HepG2 (cell line): ENCODE results near the gene FECH. TPM values are rescaled to one million over a fixed set of nuclear protein-coding genes. Genes with fewer than 3 reads are reported as not detected.

Experiments used
- ATAC-seq: fragments of 200-7000 bp; cut with Tn5 transposase; 3 replicates; pipeline ENCODE4 v1.9.1; 2020; ENCODE audit warnings: mild to moderate bottlenecking, moderate library complexity
- BruUV-seq: library from RNA; stranded (reverse); fragments of 400-500 nt; replicated peaks from 2 replicates; lab custom pipeline; 2021; lab: Mats Ljungman, UMichigan
- CTCF ChIA-PET: fragments of 300-600 bp; formaldehyde crosslinking; extraction: SDS; loops from one replicate; lab custom pipeline; 2021; ENCODE audit warnings: low total read pairs, inconsistent platforms, low intra/inter-chr PET ratio; lab: Yijun Ruan, JAX
- POLR2A ChIA-PET: fragments of 350-600 bp; sonication (Branson Sonifier 250); formaldehyde crosslinking; loops from one replicate; lab custom pipeline; 2020; ENCODE audit warnings: antibody characterized with exemption, inconsistent platforms; lab: Yijun Ruan, JAX
- DNase-seq: peaks from one replicate; pipeline ENCODE4 v3.0.0-alpha.2; 2015; ENCODE audit warnings: low spot score
- FAIRE-seq: peaks from 3 replicates; lab custom pipeline; 2011; peaks lifted over from hg19 to GRCh38; lab: Jason Lieb, UNC
- H2AFZ ChIP-seq: one replicate; pipeline ENCODE4 v1.6.1; 2011; ENCODE audit warnings: low read length, inconsistent platforms
- H3K27ac ChIP-seq: fragments of 300-600 bp; 3 replicates; pipeline ENCODE4 v1.8.0; 2011; ENCODE audit warnings: mixed run types, mild to moderate bottlenecking, mixed read lengths, low read length, inconsistent platforms; ENCODE audit not compliant: insufficient read depth; ENCODE audit errors: extremely low read length
- H3K27me3 ChIP-seq, 2 experiments: fragments of 200-600 bp in 1 of 2; 2 replicates in 1 of 2; 3 replicates in 1 of 2; pipeline versions ENCODE4 v1.6.0 to v1.8.0; 2011; ENCODE audit warnings: low read length in 2 of 2, mild to moderate bottlenecking in 2 of 2, moderate library complexity in 2 of 2, inconsistent platforms in 1 of 2; ENCODE audit not compliant: insufficient read depth in 2 of 2, control insufficient read depth in 1 of 2
- H3K36me3 ChIP-seq, 2 experiments: fragments of 200-600 bp in 1 of 2; replicated peaks in 1 of 2; 2 replicates in 1 of 2; 3 replicates in 1 of 2; pipeline versions ENCODE4 v1.5.1 to v1.8.0; 2011; ENCODE audit warnings: low read length in 2 of 2, inconsistent platforms in 1 of 2; ENCODE audit not compliant: insufficient read depth in 2 of 2, control insufficient read depth in 1 of 2
- H3K4me1 ChIP-seq: 2 replicates; pipeline ENCODE4 v1.5.1; 2012; ENCODE audit warnings: low read length, inconsistent platforms; ENCODE audit not compliant: insufficient read depth
- H3K4me2 ChIP-seq: 2 replicates; pipeline ENCODE4 v1.6.0; 2011; ENCODE audit warnings: low read depth, low read length, inconsistent platforms
- H3K4me3 ChIP-seq, 3 experiments: fragments of 200-600 bp in 1 of 3; sonication (generic), shearing (Covaris generic) in 1 of 3; replicated peaks in 1 of 3; 2 replicates each; pipeline ENCODE4 v1.5.1; 2011 to 2016; ENCODE audit warnings: low read length in 3 of 3, inconsistent platforms in 2 of 3, low read depth in 2 of 3, mild to moderate bottlenecking in 2 of 3, control low read depth in 1 of 3, mixed read lengths in 1 of 3; ENCODE audit not compliant: insufficient read depth in 1 of 3
- H3K79me2 ChIP-seq: one replicate; pipeline ENCODE4 v1.6.1; 2011; ENCODE audit warnings: low read length, inconsistent platforms; ENCODE audit not compliant: insufficient read depth
- H3K9ac ChIP-seq: 2 replicates; pipeline ENCODE4 v1.6.0; 2011; ENCODE audit warnings: mild to moderate bottlenecking, low read depth, low read length, inconsistent platforms; ENCODE audit not compliant: insufficient read depth
- H3K9me3 ChIP-seq: 2 replicates; pipeline ENCODE4 v1.5.1; 2012; ENCODE audit warnings: mild to moderate bottlenecking, low read length
- H4K20me1 ChIP-seq: 2 replicates; pipeline ENCODE4 v1.6.0; 2011; ENCODE audit warnings: inconsistent platforms, mild to moderate bottlenecking, low read length, moderate library complexity; ENCODE audit not compliant: insufficient read depth
- ELF3 ChIP-seq: IDR thresholded peaks from 2 replicates; pipeline ENCODE4 v1.6.1; 2016; ENCODE audit warnings: missing genetic modification reagents, missing compliant biosample characterization
- ETV5 ChIP-seq: IDR thresholded peaks from 2 replicates; pipeline ENCODE4 v1.6.1; 2018; ENCODE audit warnings: missing biosample characterization, missing genetic modification reagents, inconsistent platforms, borderline replicate concordance
- RFX5 ChIP-seq: IDR thresholded peaks from 2 replicates; pipeline ENCODE4 v1.6.1; 2011; ENCODE audit warnings: low read depth, low read length, improper control_type of control experiment
- SATB2 ChIP-seq: sonication (generic); formaldehyde crosslinking; IDR thresholded peaks from 2 replicates; pipeline ENCODE4 v1.5.0; 2020; ENCODE audit warnings: missing genetic modification reagents
- THRA ChIP-seq: sonication (generic); formaldehyde crosslinking; IDR thresholded peaks from 2 replicates; pipeline ENCODE4 v1.4.0; 2020; ENCODE audit warnings: missing genetic modification reagents, borderline replicate concordance
- ZNF180 ChIP-seq: sonication (generic); formaldehyde crosslinking; IDR thresholded peaks from 2 replicates; pipeline ENCODE4 v1.4.0; 2020; ENCODE audit warnings: low read depth, missing genetic modification reagents, borderline replicate concordance
- ZNF777 ChIP-seq: sonication (generic); formaldehyde crosslinking; IDR thresholded peaks from 2 replicates; pipeline ENCODE4 v1.4.0; 2020; ENCODE audit warnings: missing genetic modification reagents
- ZNF792 ChIP-seq: IDR thresholded peaks from 2 replicates; pipeline ENCODE4 v1.6.1; 2016
- WGBS: methylation state at CpG from one replicate; pipeline ENCODE4 v1.1.6; 2017; ENCODE audit warnings: low lambda C conversion rate; 5-methylcytosine and 5-hydroxymethylcytosine counted together
- in situ Hi-C: cut with HindIII; loops from 2 replicates; pipeline ENCODE4 v1.10.0; 2017; ENCODE audit warnings: low pct_unique_long_range_greater_than_20kb; ENCODE audit not compliant: extremely low pct_ligation_motif_present
- intact Hi-C: fragments of 100-400 bp; cut with micrococcal nuclease; formaldehyde crosslinking; loops from one replicate; pipeline ENCODE4 v1.10.0; 2022; ENCODE audit not compliant: unreplicated experiment
- polyA plus RNA-seq, 8 experiments: library from polyadenylated mRNA; depleted of rRNA in 3 of 8; stranded (reverse) in 7 of 8; unstranded in 1 of 8; fragments of >200 nt; fragmentation: Illumina TruSeq in 4 of 8; extraction: Trizol in 4 of 8; gene quantifications; 2 replicates each; pipeline versions ENCODE4 v1.2.1 to v1.2.3, GENCODE V29; 2011 to 2016; ENCODE audit warnings: low read depth in 4 of 8, missing spikeins in 1 of 8, mixed read lengths in 1 of 8; ENCODE audit not compliant: insufficient read depth in 1 of 8
- total RNA-seq, 5 experiments: library from RNA; depleted of rRNA; stranded (reverse); fragments of >200 nt; fragmentation: Illumina TruSeq; extraction: Trizol; gene quantifications; 2 replicates each; pipeline ENCODE4 v1.2.3, GENCODE V29; 2016; ENCODE audit warnings: low read depth in 1 of 5

FECH gene
- total and polyA plus RNA-seq, 2 of the 13 experiments (the other 11 are each of a cell fraction or from before 2014, with no cell fraction given), result 14.7 to 21.9 TPM

GRCh38 chr18:57529151-57529550 lies 57.4 kb downstream of the FECH start:
- H3K36me3 ChIP-seq, result no peaks in the 10 kb centered on the region
- ChIA-PET POLR2A (no interaction called here), CTCF (no interaction called here)
- H3K27ac ChIP-seq, result no peak overlapping the region
- H3K27me3 ChIP-seq, result no peaks in the 10 kb centered on the region; a peak in 2 of 5 replicates
- H4K20me1 ChIP-seq, result no peaks in the 10 kb centered on the region
- in situ Hi-C loops (no loop called here), intact Hi-C loops (no loop called here)
- ATAC-seq (no peak), DNase-seq (no peak), FAIRE-seq (no peak)
- no peak overlapping the region for H3K4me3 ChIP-seq
- H3K9me3 ChIP-seq, result no peaks in the 10 kb centered on the region
- H3K79me2 ChIP-seq, result no peaks in the 10 kb centered on the region
- no peak overlapping the region for H3K4me2 ChIP-seq
- BruUV-seq, result no TSS peak
- TF ChIP-seq ZNF180 (CRISPR knock-in tag), result no peak
- no peak for TF ChIP-seq ZNF777 (CRISPR knock-in tag)
- no peak for TF ChIP-seq SATB2
- no peak for TF ChIP-seq RFX5
- no peak for TF ChIP-seq ETV5 (CRISPR knock-in tag)
- TF ChIP-seq ELF3 (CRISPR knock-in tag), result no peak
- TF ChIP-seq THRA (CRISPR knock-in tag), result no peak
- TF ChIP-seq ZNF792 (CRISPR knock-in tag), result no peak
- 44% methylated on average over 7 of the region's 7 CpGs for WGBS
- no peak overlapping the region for H3K9ac ChIP-seq
- H3K4me1 ChIP-seq, result peaks cover 31% of the 10 kb centered on the region
- no peak overlapping the region for H2AFZ ChIP-seq
